Measurements from ENCODE around the gene CDHR4. TPM values are rescaled to one million over a fixed set of nuclear protein-coding genes. Genes with fewer than 3 reads are reported as not detected.

CDHR4 gene
- total and polyA plus RNA-seq, 3 donors from 2014 or later = 5.5 to 11.7 (median 5.9) TPM

GRCh38 chr3:49771340-49771938, 28.2 kb downstream of the CDHR4 start:
- H3K27ac ChIP-seq = peak overlapping the region; percentile 51 to 68

DNA sequence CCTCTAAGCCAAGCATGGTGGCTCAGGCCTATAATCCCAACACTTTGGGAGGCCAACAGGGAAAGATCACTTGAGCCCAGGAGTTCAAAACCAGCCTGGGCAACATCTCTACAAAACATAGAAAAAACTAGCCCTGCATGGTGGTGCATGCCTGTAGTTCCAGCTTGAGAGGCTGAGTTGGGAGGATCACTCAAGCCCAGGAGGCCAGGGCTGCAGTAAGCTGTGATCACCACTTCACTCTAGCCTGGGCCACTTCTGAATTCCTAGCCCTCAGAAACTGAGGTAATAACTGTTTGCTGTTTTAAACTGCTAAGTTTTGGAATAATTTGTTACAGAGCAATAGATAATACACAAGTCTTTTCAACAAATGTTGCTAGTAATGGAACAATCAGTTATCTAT, 29.7 kb downstream of the CDHR4 start:
- Histone ChIP-seq H3K36me3 (ENCODE audit: low read depth, missing control alignments) (no peaks in the 10 kb centered on the region), H3K9me3 (no peaks in the 10 kb centered on the region), H3K27me3 (no peaks in the 10 kb centered on the region), H3K27ac (peak overlapping the region; percentile 45 to 68), H3K4me1 (peaks cover 18% of the 10 kb centered on the region), H3K4me3 (no peak overlapping the region)
- intact Hi-C loops (cut with DNase I; ENCODE audit: low total_unique reads) = no loop called here
- peak; percentile 24 for DNase-seq
- TF ChIP-seq CTCF (IDR thresholded peaks at IDR 0.05) (no peak), POLR2A (IDR thresholded peaks at IDR 0.05) (no peak)

More at GRCh38 chr3:49771340-49771938, 28.2 kb downstream of the CDHR4 start:
- TF ChIP-seq CTCF (IDR thresholded peaks at IDR 0.05) (no peak), POLR2A (IDR thresholded peaks at IDR 0.05) (no peak)
- no peaks in the 10 kb centered on the region for H3K9me3 ChIP-seq
- H3K27me3 ChIP-seq = no peaks in the 10 kb centered on the region
- H3K36me3 ChIP-seq (ENCODE audit: low read depth, missing control alignments) = no peaks in the 10 kb centered on the region
- no peak overlapping the region for H3K4me3 ChIP-seq
- DNase-seq = no peak
- intact Hi-C loops (cut with DNase I; ENCODE audit: low total_unique reads) = no loop called here
- H3K4me1 ChIP-seq = peaks cover 18% of the 10 kb centered on the region
- WGBS, 2 donors = 49 to 72% methylated on average over 1 of the region's 1 CpG

DNA sequence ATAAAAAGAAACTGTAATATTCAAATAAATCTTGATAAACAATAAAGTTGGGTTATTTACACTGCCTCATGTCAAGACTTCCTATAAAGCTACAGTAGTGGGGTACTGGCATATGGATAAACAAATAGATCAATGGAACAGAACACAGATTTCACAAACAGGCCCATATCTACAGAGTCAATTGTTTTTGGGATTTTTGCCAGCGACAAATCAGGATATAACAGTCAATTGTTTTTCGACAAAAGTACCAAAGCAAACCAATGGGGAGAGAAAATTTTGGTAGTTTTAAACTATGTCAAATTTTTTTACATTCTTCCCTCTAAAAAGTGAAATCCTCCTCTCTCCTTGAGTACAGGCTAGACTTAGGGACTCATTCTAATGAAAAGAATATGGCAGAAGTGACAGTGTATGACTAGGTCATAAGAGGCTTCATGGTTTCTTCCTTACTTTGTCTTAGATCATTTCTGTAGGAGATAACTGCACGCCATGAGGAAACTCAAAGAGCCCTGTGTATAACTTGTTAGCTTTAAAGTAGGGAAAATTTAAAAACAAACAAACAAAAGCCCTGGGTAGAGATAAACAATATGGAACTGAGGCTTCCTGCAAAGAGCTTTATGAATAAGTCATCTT, 30.3 kb downstream of the CDHR4 start:
- no peak for DNase-seq
- Histone ChIP-seq H3K36me3 (ENCODE audit: low read depth, missing control alignments) (no peaks in the 10 kb centered on the region), H3K4me3 (no peak overlapping the region), H3K27me3 (no peaks in the 10 kb centered on the region), H3K27ac (peak overlapping the region; percentile 45 to 68), H3K9me3 (no peaks in the 10 kb centered on the region), H3K4me1 (peaks cover 18% of the 10 kb centered on the region)
- no peak for TF ChIP-seq POLR2A (IDR thresholded peaks at IDR 0.05)
- TF ChIP-seq CTCF (IDR thresholded peaks at IDR 0.05) = no peak
- intact Hi-C loops (cut with DNase I; ENCODE audit: low total_unique reads) = no loop called here
- 75% methylated on average over 3 of the region's 3 CpGs for WGBS, 2 donors

- intact Hi-C loops (cut with DNase I; ENCODE audit: low total_unique reads) = no loop called here
- DNase-seq = no peak
- no peaks in the 10 kb centered on the region for H3K9me3 ChIP-seq
- H3K4me3 ChIP-seq = no peak overlapping the region
- no peaks in the 10 kb centered on the region for H3K27me3 ChIP-seq
- WGBS, 2 donors = 84 to 90% methylated on average over 4 of the region's 4 CpGs
- H3K4me1 ChIP-seq = peaks cover 13% of the 10 kb centered on the region
- H3K27ac ChIP-seq = no peak overlapping the region
- H3K36me3 ChIP-seq (ENCODE audit: low read depth, missing control alignments) = no peaks in the 10 kb centered on the region
- TF ChIP-seq CTCF (IDR thresholded peaks at IDR 0.05) (no peak), POLR2A (IDR thresholded peaks at IDR 0.05) (no peak)
Measured at GRCh38 chr3:49763981-49764380, 35.7 kb downstream of the CDHR4 start.

- DNase-seq = no peak
- Histone ChIP-seq H3K4me1 (peaks cover 17% of the 10 kb centered on the region), H3K27ac (no peak overlapping the region), H3K4me3 (no peak overlapping the region), H3K36me3 (ENCODE audit: low read depth, missing control alignments) (no peaks in the 10 kb centered on the region), H3K9me3 (no peaks in the 10 kb centered on the region), H3K27me3 (no peaks in the 10 kb centered on the region)
- TF ChIP-seq POLR2A (IDR thresholded peaks at IDR 0.05) (no peak), CTCF (IDR thresholded peaks at IDR 0.05) (no peak)
- intact Hi-C loops (cut with DNase I; ENCODE audit: low total_unique reads) = no loop called here
- WGBS, 2 donors = 78 to 92% methylated on average over 3 of the region's 3 CpGs
Measured at GRCh38 chr3:49761661-49762060, 38.0 kb downstream of the CDHR4 start.

Data from testis (tissue), 3 donors.